PC-9 (cell line): Measurements from ENCODE around the gene ABRACL. TPM values are rescaled to one million over a fixed set of nuclear protein-coding genes. Genes with fewer than 3 reads are reported as not detected.

Experiments
- BruUV-seq: library from RNA; stranded (reverse); fragments of 400-500 nt; replicated peaks from 2 replicates; lab custom pipeline; 2021; lab: Mats Ljungman, UMichigan
- CTCF ChIA-PET: fragments of 300-600 bp; sonication (Branson Sonifier 250); formaldehyde crosslinking; loops from one replicate; lab custom pipeline; 2022; ENCODE audit warnings: antibody characterized with exemption; lab: Charles Lee
- POLR2A ChIA-PET: fragments of 300-600 bp; sonication (Branson Sonifier 250); formaldehyde crosslinking; loops from one replicate; lab custom pipeline; 2022; ENCODE audit warnings: antibody characterized with exemption; ENCODE audit not compliant: unreplicated experiment; lab: Charles Lee
- DNase-seq, 2 experiments: peaks; one replicate each; pipeline versions ENCODE4 v3.0.0 to v3.0.0-alpha.2; 2015 to 2022; ENCODE audit warnings: mixed read lengths in 1 of 2
- H2AFZ ChIP-seq: fragments of 200-600 bp; sonication (generic); 2 replicates; pipeline ENCODE4 v1.8.1; 2017; ENCODE audit warnings: antibody characterized with exemption
- H3F3A ChIP-seq: fragments of 200-600 bp; sonication (generic); 2 replicates; pipeline ENCODE4 v1.8.1; 2017; ENCODE audit warnings: antibody characterized with exemption, mild to moderate bottlenecking, low read depth; ENCODE audit not compliant: insufficient read depth
- H3K27ac ChIP-seq: fragments of 200-600 bp; sonication (generic); 2 replicates; pipeline ENCODE4 v1.6.1; 2016; ENCODE audit warnings: mixed run types
- H3K27me3 ChIP-seq: fragments of 200-600 bp; sonication (generic); 2 replicates; pipeline ENCODE4 v1.6.1; 2016; ENCODE audit warnings: low read depth, mixed run types; ENCODE audit not compliant: insufficient read depth
- H3K36me3 ChIP-seq: fragments of 200-600 bp; sonication (generic); 2 replicates; pipeline ENCODE4 v1.6.1; 2016; ENCODE audit warnings: low read depth, mixed run types
- H3K4me1 ChIP-seq: fragments of 200-600 bp; sonication (generic); replicated peaks from 2 replicates; pipeline ENCODE4 v1.6.1; 2016; ENCODE audit warnings: mixed run types; ENCODE audit not compliant: insufficient read depth
- H3K4me2 ChIP-seq: fragments of 200-600 bp; sonication (generic); 2 replicates; pipeline ENCODE4 v1.6.1; 2017; ENCODE audit warnings: mixed run types
- H3K4me3 ChIP-seq: fragments of 200-600 bp; sonication (generic); 2 replicates; pipeline ENCODE4 v1.6.1; 2016; ENCODE audit warnings: mixed run types
- H3K79me2 ChIP-seq: fragments of 200-600 bp; sonication (generic); 2 replicates; pipeline ENCODE4 v1.6.1; 2017; ENCODE audit warnings: low read depth, mixed run types
- H3K9me2 ChIP-seq: fragments of 200-600 bp; sonication (generic); 2 replicates; pipeline ENCODE4 v1.8.1; 2017; ENCODE audit warnings: mild to moderate bottlenecking; ENCODE audit not compliant: insufficient read depth
- H3K9me3 ChIP-seq: fragments of 200-600 bp; sonication (generic); 2 replicates; pipeline ENCODE4 v1.8.1; 2016; ENCODE audit warnings: low read depth; ENCODE audit not compliant: insufficient read depth
- H4K20me1 ChIP-seq: fragments of 200-600 bp; sonication (generic); 2 replicates; pipeline ENCODE4 v1.8.1; 2017; ENCODE audit not compliant: insufficient read depth
- EZH2 ChIP-seq: fragments of 200-600 bp; sonication (generic); IDR thresholded peaks from 2 replicates; pipeline ENCODE4 v1.8.0; 2017; ENCODE audit warnings: antibody characterized with exemption, low read depth
- intact Hi-C: fragments of 100-400 bp; cut with micrococcal nuclease; formaldehyde crosslinking; loops from one replicate; pipeline ENCODE4 v1.10.0; 2022; ENCODE audit not compliant: unreplicated experiment
- total RNA-seq: library from RNA; stranded (reverse); gene quantifications from 2 replicates; pipeline ENCODE4 v1.2.3, GENCODE V29; 2021
- TF ChIP-seq, protein P1 (sequence below): fragments of 200-600 bp; sonication (generic); conservative IDR thresholded peaks from 2 replicates; pipeline ENCODE4 v1.6.1; 2017; ENCODE audit warnings: mixed run types, antibody characterized with exemption, mild to moderate bottlenecking, moderate library complexity

Gene ABRACL
- total RNA-seq, 1 experiment from 2014 or later, result 33.7 TPM

DNA sequence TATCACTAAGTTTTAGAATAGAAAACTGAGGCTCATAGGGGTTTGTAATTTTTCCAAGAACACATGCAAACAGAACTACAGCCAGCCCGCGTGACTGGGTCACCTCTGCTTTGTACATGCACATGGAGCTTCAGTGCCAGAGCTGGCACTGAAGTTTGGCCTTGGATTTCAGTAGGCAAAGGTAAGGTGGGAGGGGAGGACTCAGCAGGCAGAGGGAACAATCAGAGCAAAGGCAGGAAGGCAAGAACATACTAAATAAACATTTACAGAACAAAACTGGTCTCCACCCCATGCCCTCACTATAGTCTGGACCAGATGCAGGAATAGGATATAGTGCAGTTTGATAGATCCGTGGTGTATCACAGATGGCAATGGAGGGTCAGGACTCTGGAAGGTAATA lies 13.6 kb upstream of the ABRACL start:
- ChIA-PET POLR2A (no interaction called here), CTCF (no interaction called here)
- Histone ChIP-seq H4K20me1 (no peaks in the 10 kb centered on the region), H3K4me1 (0 out of 2 replicates have a peak, but pooled peaks cover 6% of the 10 kb centered on the region), H3K27ac (no peak overlapping the region), H3F3A (no peaks in the 10 kb centered on the region), H3K9me3 (no peaks in the 10 kb centered on the region), H3K27me3 (no peaks in the 10 kb centered on the region), H3K4me2 (no peak overlapping the region), H3K9me2 (no peaks in the 10 kb centered on the region), H3K79me2 (no peaks in the 10 kb centered on the region), H3K36me3 (no peaks in the 10 kb centered on the region), H3K4me3 (no peak overlapping the region), H2AFZ (no peak overlapping the region)
- TF ChIP-seq, protein P1, sequence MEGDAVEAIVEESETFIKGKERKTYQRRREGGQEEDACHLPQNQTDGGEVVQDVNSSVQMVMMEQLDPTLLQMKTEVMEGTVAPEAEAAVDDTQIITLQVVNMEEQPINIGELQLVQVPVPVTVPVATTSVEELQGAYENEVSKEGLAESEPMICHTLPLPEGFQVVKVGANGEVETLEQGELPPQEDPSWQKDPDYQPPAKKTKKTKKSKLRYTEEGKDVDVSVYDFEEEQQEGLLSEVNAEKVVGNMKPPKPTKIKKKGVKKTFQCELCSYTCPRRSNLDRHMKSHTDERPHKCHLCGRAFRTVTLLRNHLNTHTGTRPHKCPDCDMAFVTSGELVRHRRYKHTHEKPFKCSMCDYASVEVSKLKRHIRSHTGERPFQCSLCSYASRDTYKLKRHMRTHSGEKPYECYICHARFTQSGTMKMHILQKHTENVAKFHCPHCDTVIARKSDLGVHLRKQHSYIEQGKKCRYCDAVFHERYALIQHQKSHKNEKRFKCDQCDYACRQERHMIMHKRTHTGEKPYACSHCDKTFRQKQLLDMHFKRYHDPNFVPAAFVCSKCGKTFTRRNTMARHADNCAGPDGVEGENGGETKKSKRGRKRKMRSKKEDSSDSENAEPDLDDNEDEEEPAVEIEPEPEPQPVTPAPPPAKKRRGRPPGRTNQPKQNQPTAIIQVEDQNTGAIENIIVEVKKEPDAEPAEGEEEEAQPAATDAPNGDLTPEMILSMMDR, result no peak
- no peak for TF ChIP-seq EZH2
- BruUV-seq, result no TSS peak
- no peak for DNase-seq
- intact Hi-C loops, result no loop called here

DNA sequence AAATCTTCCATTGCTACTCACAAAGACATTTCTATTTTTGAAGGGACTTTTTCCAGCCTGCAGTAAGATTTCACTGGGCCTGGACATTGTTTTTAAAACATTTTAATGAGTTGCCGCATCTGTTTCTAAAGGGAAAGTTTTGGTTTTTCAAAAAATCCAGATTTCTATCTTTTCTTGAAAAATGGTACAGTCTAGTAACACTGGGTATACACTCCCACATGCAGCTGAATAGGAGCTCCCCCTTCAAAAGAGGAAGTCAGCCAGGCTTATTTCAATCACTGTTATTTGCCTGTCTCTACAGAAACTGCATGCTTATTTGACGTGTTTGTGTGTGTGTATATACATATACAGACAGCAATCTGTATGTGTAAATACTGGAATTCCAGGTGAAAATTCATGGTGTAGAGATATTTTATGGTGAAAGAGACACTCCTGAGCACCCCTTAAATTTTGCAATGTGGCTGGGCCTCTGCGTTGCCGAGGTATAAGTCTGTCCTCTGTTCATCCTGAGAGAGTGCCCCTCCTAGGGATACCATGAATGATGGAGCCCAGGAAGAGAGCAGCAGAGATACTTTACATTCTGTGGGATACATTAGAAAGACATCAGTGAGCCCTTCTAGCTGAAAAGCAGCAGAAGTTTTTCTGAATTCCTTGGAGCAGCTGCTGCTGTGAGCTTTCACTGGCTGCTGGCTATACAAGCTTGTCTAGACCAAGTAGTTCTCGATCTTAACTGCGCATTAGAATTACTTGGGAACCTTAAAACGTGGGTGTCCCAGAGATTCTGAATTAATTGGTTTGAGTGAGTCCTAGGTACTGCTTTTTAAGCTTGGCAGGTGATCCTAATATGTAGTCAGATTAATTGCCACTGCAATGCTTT lies 12.0 kb upstream of the ABRACL start:
- POLR2A ChIA-PET, result no interaction called here
- Histone ChIP-seq H3K4me3 (no peak overlapping the region), H3K4me1 (0 out of 2 replicates have a peak, but pooled peaks cover 6% of the 10 kb centered on the region), H3K27ac (no peak overlapping the region), H3K79me2 (no peaks in the 10 kb centered on the region), H3F3A (no peaks in the 10 kb centered on the region), H3K4me2 (no peak overlapping the region), H3K27me3 (no peaks in the 10 kb centered on the region), H2AFZ (no peak overlapping the region), H3K9me3 (no peaks in the 10 kb centered on the region), H4K20me1 (no peaks in the 10 kb centered on the region), H3K36me3 (no peaks in the 10 kb centered on the region), H3K9me2 (no peaks in the 10 kb centered on the region)
- CTCF ChIA-PET, result no interaction called here
- intact Hi-C loops, result no loop called here
- no peak for TF ChIP-seq EZH2
- TF ChIP-seq, protein P1, result no peak
- no peak for DNase-seq
- no TSS peak for BruUV-seq

DNA sequence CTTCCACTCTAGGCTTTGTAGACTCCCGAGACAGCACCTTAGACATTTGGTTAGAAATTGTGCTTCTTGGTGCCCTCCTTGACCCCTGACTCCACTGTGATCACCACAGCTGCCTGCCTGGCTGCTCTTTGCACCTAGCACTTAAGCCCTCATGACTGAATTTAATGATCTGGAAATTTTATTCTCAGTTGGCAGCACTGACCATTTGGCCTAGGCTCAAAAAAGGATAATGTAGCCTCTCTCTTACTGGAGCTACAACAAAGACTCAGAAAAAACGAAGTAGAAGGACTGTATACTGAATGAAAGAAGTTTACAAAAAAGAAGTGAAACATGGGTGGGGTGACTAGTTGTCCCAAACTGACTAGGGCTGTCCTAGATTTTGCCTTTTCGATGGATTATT lies 11.3 kb upstream of the ABRACL start:
- Histone ChIP-seq H3K27me3 (no peaks in the 10 kb centered on the region), H3K4me1 (0 out of 2 replicates have a peak, but pooled peaks cover 6% of the 10 kb centered on the region), H3K9me2 (no peaks in the 10 kb centered on the region), H3K36me3 (no peaks in the 10 kb centered on the region), H3F3A (no peaks in the 10 kb centered on the region), H3K4me3 (no peak overlapping the region), H4K20me1 (no peaks in the 10 kb centered on the region), H3K9me3 (no peaks in the 10 kb centered on the region), H3K79me2 (no peaks in the 10 kb centered on the region), H3K4me2 (no peak overlapping the region), H3K27ac (no peak overlapping the region), H2AFZ (no peak overlapping the region)
- intact Hi-C loops, result no loop called here
- no peak for TF ChIP-seq EZH2
- TF ChIP-seq, protein P1, result no peak
- no peak for DNase-seq
- ChIA-PET POLR2A (interaction anchor here (0.6 kb wide), 1 partner anchor 18 kb away, joined by 5 read pairs; no protein-coding TSS in a partner anchor), CTCF (no interaction called here)
- no TSS peak for BruUV-seq
